Liver (tissue), 3 donors: ENCODE results near the gene MYO1B.

Source experiments
- CTCF ChIP-seq: fragments of 150-350 bp; IDR thresholded peaks from 2 replicates; pipeline ENCODE4 v1.5.1; 2017; ENCODE audit warnings: improper control_type of control experiment, low read depth, low read length; ENCODE audit not compliant: missing input control
- MAX ChIP-seq: IDR thresholded peaks from 2 replicates; pipeline ENCODE4 v1.6.1; 2016; ENCODE audit warnings: antibody characterized with exemption
- TAF1 ChIP-seq: conservative IDR thresholded peaks from 2 replicates; pipeline ENCODE4 v1.6.1; 2016; ENCODE audit warnings: antibody characterized with exemption, mild to moderate bottlenecking
- TF ChIP-seq, protein P1 (sequence below): IDR thresholded peaks from 2 replicates; pipeline ENCODE4 v1.6.1; 2016; ENCODE audit warnings: antibody characterized with exemption
- donor health status: healthy.
- donor health status: healthy.

DNA sequence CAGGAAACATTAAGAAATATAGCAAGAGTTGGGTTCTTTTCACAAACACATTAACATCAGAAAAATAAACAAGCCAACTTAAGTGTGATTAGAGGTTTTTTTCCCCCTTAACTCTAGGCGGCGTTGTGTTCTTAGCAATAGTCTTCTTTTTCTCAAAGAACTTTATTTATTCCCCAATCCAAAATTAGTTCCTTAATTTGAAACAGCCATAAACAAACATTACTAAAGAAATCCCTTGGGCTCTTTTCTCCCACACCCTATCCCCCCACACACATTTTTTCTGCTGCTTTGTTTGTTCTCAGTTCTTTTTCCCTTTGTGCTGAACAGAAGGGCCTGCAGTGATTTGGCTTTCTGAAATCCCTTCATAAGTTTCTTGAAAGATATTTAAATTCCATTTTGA lies 13.2 kb upstream of the MYO1B start:
- TF ChIP-seq CTCF: peak; percentile 25
- TF ChIP-seq MAX: no peak
- no peak for TF ChIP-seq TAF1
- TF ChIP-seq, protein P1, sequence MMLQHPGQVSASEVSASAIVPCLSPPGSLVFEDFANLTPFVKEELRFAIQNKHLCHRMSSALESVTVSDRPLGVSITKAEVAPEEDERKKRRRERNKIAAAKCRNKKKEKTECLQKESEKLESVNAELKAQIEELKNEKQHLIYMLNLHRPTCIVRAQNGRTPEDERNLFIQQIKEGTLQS: no peak
